Adrenal gland (tissue), 12 donors: ENCODE results near the gene MRPL3. TPM values are rescaled to one million over a fixed set of nuclear protein-coding genes. Genes with fewer than 3 reads are reported as not detected.

Experiments used
- DNase-seq, 7 donors: peaks; one replicate each; pipeline ENCODE4 v3.0.0-alpha.2; 2019 to 2020
- H3K27ac ChIP-seq, 5 donors: fragments of 200-600 bp; sonication (generic) in 4 of 5; 1 replicate in 3 of 5; 2 replicates in 2 of 5; pipeline versions ENCODE4 v1.5.1 to v1.8.0; 2016 to 2020; ENCODE audit warnings: mild to moderate bottlenecking in 1 of 5
- H3K27me3 ChIP-seq: fragments of 200-600 bp; 2 replicates; pipeline ENCODE4 v1.8.0; 2021
- H3K36me3 ChIP-seq, 2 donors: fragments of 200-600 bp; replicated peaks in 1 of 2; 1 replicate in 1 of 2; 2 replicates in 1 of 2; pipeline versions ENCODE4 v1.5.1 to v1.8.0; 2018 to 2022
- H3K4me1 ChIP-seq, 2 donors: fragments of 200-600 bp; replicated peaks in 1 of 2; 1 replicate in 1 of 2; 2 replicates in 1 of 2; pipeline versions ENCODE4 v1.5.1 to v1.8.0; 2018 to 2021
- H3K4me3 ChIP-seq, 4 donors: fragments of 200-600 bp; sonication (generic) in 3 of 4; one replicate each; pipeline ENCODE4 v1.5.1; 2016 to 2018
- H3K9me3 ChIP-seq, 3 donors: fragments of 200-600 bp; sonication (generic) in 1 of 3; replicated peaks in 1 of 3; 1 replicate in 2 of 3; 2 replicates in 1 of 3; pipeline versions ENCODE4 v1.5.1 to v1.8.0; 2016 to 2021
- CTCF ChIP-seq, 6 experiments: fragments of 450-650 bp in 4 of 6; fragments of 200-600 bp in 2 of 6; sonication (generic) in 1 of 6; IDR thresholded peaks; 1 replicate in 5 of 6; 2 replicates in 1 of 6; pipeline versions ENCODE4 v1.5.1 to v1.8.0; 2016 to 2021; ENCODE audit warnings: antibody characterized with exemption in 6 of 6, mild to moderate bottlenecking in 2 of 6, moderate library complexity in 1 of 6
- POLR2A ChIP-seq, 2 donors: fragments of 450-650 bp; IDR thresholded peaks; one replicate each; pipeline ENCODE4 v1.6.1; 2017; ENCODE audit warnings: antibody characterized with exemption in 2 of 2, mild to moderate bottlenecking in 2 of 2, moderate library complexity in 1 of 2
- WGBS, 4 donors: extraction: QIAGEN DNeasy Blood & Tissue Kit in 2 of 4; methylation state at CpG; one replicate each; pipeline versions ENCODE4 v1.1.5 to v1.1.7; 2013 to 2017; 5-methylcytosine and 5-hydroxymethylcytosine counted together
- intact Hi-C, 2 donors: fragments of 100-400 bp; cut with DNase I; formaldehyde crosslinking; loops; one replicate each; pipeline versions ENCODE4 v1.14.1 to v1.15.0; 2022 to 2023
- polyA plus RNA-seq, 3 donors: library from polyadenylated mRNA; stranded (reverse); fragments of 200-250 nt in 2 of 3; fragments of 350-450 nt in 1 of 3; fragmentation: Illumina TruSeq in 1 of 3; extraction: RNeasy Lipid Tissue Mini Kit (QIAGEN cat#74804) in 1 of 3; gene quantifications; one replicate each; pipeline ENCODE4 v1.2.3, GENCODE V29; 2013 to 2014
- total RNA-seq, 9 donors: library from RNA; depleted of rRNA in 4 of 9; stranded (reverse); fragments of >200 nt in 4 of 9; fragments of 120-200 nt in 1 of 9; fragmentation: NEBNext Ultra II Directional in 1 of 9; extraction: Animal tissue kit (Norgen Biotek cat#: 25700) in 1 of 9; gene quantifications; one replicate each; pipeline versions ENCODE4 v1.1.0 to v1.2.4, GENCODE V29; 2013 to 2023
- donor health status: healthy with polysubstance abuse.
- donor health status: Bipolar disorder and iron deficiency.
- donor health status: DM: yes; HTN: yes; CAD: no.
- donor health status: DM: no; HTN: no; CAD: no.
- donor health status: DM: no; HTN: no; CAD: no.
- donor health status: DM: yes; HTN: yes; CAD: no.

MRPL3 gene
- total and polyA plus RNA-seq, 12 donors = 48.4 to 195 (median 70.6) TPM

GRCh38 chr3:131538968-131539367 is 36.2 kb upstream of the MRPL3 start:
- intact Hi-C loops = no loop called here
- 76 to 95% (median 88%) methylated on average over 1 of the region's 1 CpG for WGBS, 4 donors

GRCh38 chr3:131537531-131537930 is 34.8 kb upstream of the MRPL3 start:
- TF ChIP-seq CTCF (IDR thresholded peaks at IDR 0.05) (no peak), POLR2A (IDR thresholded peaks at IDR 0.05) (no peak)
- intact Hi-C loops = no loop called here
- H3K27ac ChIP-seq = no peak overlapping the region
- 88 to 93% (median 92%) methylated on average over 3 of the region's 3 CpGs for WGBS, 4 donors
- no peaks in the 10 kb centered on the region for H3K27me3 ChIP-seq
- DNase-seq = no peak
- no peaks in the 10 kb centered on the region for H3K4me1 ChIP-seq
- H3K36me3 ChIP-seq = no peaks in the 10 kb centered on the region
- no peaks in the 10 kb centered on the region for H3K9me3 ChIP-seq
- H3K4me3 ChIP-seq = no peak overlapping the region

More at GRCh38 chr3:131538968-131539367, 36.2 kb upstream of the MRPL3 start:
- TF ChIP-seq POLR2A (IDR thresholded peaks at IDR 0.05) (no peak), CTCF (IDR thresholded peaks at IDR 0.05) (no peak)
- Histone ChIP-seq H3K4me1 (peaks cover under 1 to 7% of the 10 kb centered on the region in 2 donors), H3K9me3 (no peaks in the 10 kb centered on the region), H3K27ac (no peak overlapping the region), H3K27me3 (no peaks in the 10 kb centered on the region), H3K36me3 (no peaks in the 10 kb centered on the region), H3K4me3 (no peak overlapping the region)
- DNase-seq = no peak

DNA sequence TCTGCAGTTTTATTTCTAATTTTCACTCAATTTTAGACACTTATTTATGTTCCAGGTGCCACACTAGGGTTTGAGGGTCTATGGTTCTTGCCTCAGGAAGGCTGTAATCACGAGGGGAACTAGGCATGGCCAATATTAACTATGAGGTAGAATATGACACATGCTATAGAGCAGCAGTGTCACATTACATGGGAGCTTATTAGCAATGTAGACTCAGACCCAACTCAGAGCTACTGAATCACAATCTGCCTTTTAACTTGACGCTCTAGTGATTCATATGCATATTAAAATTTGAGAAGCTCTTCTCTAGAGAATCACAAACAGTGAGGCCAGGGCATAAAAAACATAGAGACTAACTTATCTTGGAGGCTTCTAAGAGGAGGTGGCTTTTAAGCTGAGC is 32.8 kb upstream of the MRPL3 start:
- intact Hi-C loops = no loop called here
- WGBS, 4 donors = 57 to 75% (median 65%) methylated on average over 2 of the region's 2 CpGs
- DNase-seq = no peak

GRCh38 chr3:131535131-131535530 is 32.4 kb upstream of the MRPL3 start:
- TF ChIP-seq CTCF (IDR thresholded peaks at IDR 0.05) (no peak), POLR2A (IDR thresholded peaks at IDR 0.05) (no peak)
- H3K9me3 ChIP-seq = no peaks in the 10 kb centered on the region
- no peak for DNase-seq
- H3K4me1 ChIP-seq = no peaks in the 10 kb centered on the region
- 69 to 88% (median 79%) methylated on average over 3 of the region's 3 CpGs for WGBS, 4 donors
- no peaks in the 10 kb centered on the region for H3K36me3 ChIP-seq
- intact Hi-C loops = no loop called here
- no peak overlapping the region for H3K27ac ChIP-seq
- H3K27me3 ChIP-seq = no peaks in the 10 kb centered on the region
- H3K4me3 ChIP-seq = no peak overlapping the region

More for the DNA sequence above, 32.8 kb upstream of the MRPL3 start:
- Histone ChIP-seq H3K36me3 (no peaks in the 10 kb centered on the region), H3K9me3 (no peaks in the 10 kb centered on the region), H3K4me1 (no peaks in the 10 kb centered on the region), H3K4me3 (no peak overlapping the region), H3K27ac (no peak overlapping the region), H3K27me3 (no peaks in the 10 kb centered on the region)
- TF ChIP-seq CTCF (IDR thresholded peaks at IDR 0.05) = no peak
- no peak for TF ChIP-seq POLR2A (IDR thresholded peaks at IDR 0.05)
